Hematopoietic multipotent progenitor cell treated with erythropoietin and hydrocortisone succinate and interleukin-3 and kit ligand, for 4 days (in vitro differentiated cells): ENCODE data around the gene LSM4.
A peak's percentile ranks its signal among the peaks of the same experiment; 100 is the strongest.

Source experiments
- DNase-seq: peaks from one replicate; pipeline ENCODE4 v3.0.0-alpha.2; 2015

Gene LSM4

GRCh38 chr19:18291590-18292461 is 31.1 kb downstream of the LSM4 start:
- peak; percentile 96 for DNase-seq

GRCh38 chr19:18291019-18291524 is 31.8 kb downstream of the LSM4 start:
- no peak for DNase-seq

GRCh38 chr19:18290302-18291018 is 32.4 kb downstream of the LSM4 start:
- peak; percentile 96 for DNase-seq

- no peak for DNase-seq
Observed at GRCh38 chr19:18289471-18290301, 33.2 kb downstream of the LSM4 start.

GRCh38 chr19:18287836-18288772 is 34.8 kb downstream of the LSM4 start:
- DNase-seq, result no peak

GRCh38 chr19:18286973-18287635 is 35.8 kb downstream of the LSM4 start:
- no peak for DNase-seq

- DNase-seq, result peak; percentile 41
Observed at GRCh38 chr19:18284712-18285360, 38.0 kb downstream of the LSM4 start.

- DNase-seq, result no peak
Observed at GRCh38 chr19:18283338-18283737, 39.5 kb downstream of the LSM4 start.

GRCh38 chr19:18282788-18283141 is 40.1 kb downstream of the LSM4 start:
- peak; percentile 74 for DNase-seq

- no peak for DNase-seq
Observed at GRCh38 chr19:18282021-18282787, 40.7 kb downstream of the LSM4 start.

- DNase-seq, result peak; percentile 99
Observed at GRCh38 chr19:18281082-18282020, 41.5 kb downstream of the LSM4 start, which contains the start of gene JUND. Gene JUND (minus strand): TSS chr19:18281622. CDS start chr19:18281484, 138 bp downstream.

GRCh38 chr19:18280247-18281081 is 42.4 kb downstream of the LSM4 start:
- DNase-seq, result peak; percentile 90

GRCh38 chr19:18279516-18280246 is 43.2 kb downstream of the LSM4 start:
- peak; percentile 99 for DNase-seq

- DNase-seq, result no peak
Observed at GRCh38 chr19:18279266-18279515, 43.7 kb downstream of the LSM4 start.

- peak; percentile 63 for DNase-seq
Observed at GRCh38 chr19:18278521-18279265, 44.2 kb downstream of the LSM4 start.

GRCh38 chr19:18274781-18275356 is 48.0 kb downstream of the LSM4 start:
- DNase-seq, result peak; percentile 54
